ENCODE data around the gene ZNF415. TPM values are rescaled to one million over a fixed set of nuclear protein-coding genes. Genes with fewer than 3 reads are reported as not detected.

The ZNF415 gene
- total RNA-seq (13.0 TPM), polyA plus RNA-seq (ENCODE audit: insufficient read depth in 1 of 8, insufficient read length in 8 of 8, low replicate concordance in 1 of 8) (10 to 100 TPM in 6 of 8 donors, 1 to 10 TPM in 2; 9.2 to 13.4 (median 12.3) TPM)
- long read RNA-seq, donor 1, partial matches to known transcripts = 0 of 1 reads
- long read RNA-seq, donor 1, other reads (novel, unspliced or antisense) = 0 of 1 reads
- long read RNA-seq, donor 2 = 0 reads
- long read RNA-seq, donor 3 = 0 reads
- long read RNA-seq, donor 4, partial matches to known transcripts = 0 of 2 reads
- long read RNA-seq, donor 4, other reads (novel, unspliced or antisense) = 0 of 2 reads
- long read RNA-seq, donor 5, partial matches to known transcripts = 0 of 6 reads
- long read RNA-seq, donor 5, other reads (novel, unspliced or antisense) = 0 of 6 reads
- long read RNA-seq, donor 6, partial matches to known transcripts = 0 of 4 reads
- long read RNA-seq, donor 6, other reads (novel, unspliced or antisense) = 0 of 4 reads
- long read RNA-seq, donor 7, partial matches to known transcripts = 0 of 4 reads
- long read RNA-seq, donor 7, other reads (novel, unspliced or antisense) = 0 of 4 reads
- long read RNA-seq, donor 8, partial matches to known transcripts = 0 of 3 reads
- long read RNA-seq, donor 8, other reads (novel, unspliced or antisense) = 0 of 3 reads
- long read RNA-seq, donor 9, partial matches to known transcripts = 0 of 3 reads
- long read RNA-seq, donor 9, other reads (novel, unspliced or antisense) = 0 of 3 reads
- long read RNA-seq, donor 10, partial matches to known transcripts = 0 of 3 reads
- long read RNA-seq, donor 10, other reads (novel, unspliced or antisense) = 0 of 3 reads
- long read RNA-seq, donor 11, partial matches to known transcripts = 0 of 2 reads
- long read RNA-seq, donor 11, other reads (novel, unspliced or antisense) = 0 of 2 reads

- peak; percentile 94 for DNase-seq
- H3K4me3 ChIP-seq (ENCODE audit: low read length) = peak within 1 kb of the TSS; percentile 90
- H3K36me3 ChIP-seq (ENCODE audit: control insufficient read depth, insufficient read depth, low read length) = peaks cover 9% of the 10 kb centered on the region
- peak within 1 kb of the TSS; percentile 86 for H3K27ac ChIP-seq (ENCODE audit: low read length)
- no peaks in the 10 kb centered on the region for H3K27me3 ChIP-seq (ENCODE audit: control insufficient read depth, insufficient read depth, low read length)
- peaks cover 8% of the 10 kb centered on the region for H3K4me1 ChIP-seq (ENCODE audit: control insufficient read depth, insufficient read depth, low read length)
- under 1% methylated on average over 47 of the region's 51 CpGs for WGBS (ENCODE audit: insufficient coverage)
- no peaks in the 10 kb centered on the region for H3K9me3 ChIP-seq (replicated peaks; ENCODE audit: control insufficient read depth, low read depth, low read length)
Measured at GRCh38 chr19:53132141-53132991, at the start of gene ZNF415. TSS of gene ZNF415 (minus strand) at chr19:53132910. CDS start at chr19:53122676, 10,234 bp downstream.

- H3K27ac ChIP-seq (ENCODE audit: low read length) = no peak overlapping the region
- no peak overlapping the region for H3K4me3 ChIP-seq (ENCODE audit: low read length)
- no peaks in the 10 kb centered on the region for H3K4me1 ChIP-seq (ENCODE audit: control insufficient read depth, insufficient read depth, low read length)
- H3K9me3 ChIP-seq (replicated peaks; ENCODE audit: control insufficient read depth, low read depth, low read length) = no peaks in the 10 kb centered on the region
- H3K27me3 ChIP-seq (ENCODE audit: control insufficient read depth, insufficient read depth, low read length) = no peaks in the 10 kb centered on the region
- peaks cover 7% of the 10 kb centered on the region for H3K36me3 ChIP-seq (ENCODE audit: control insufficient read depth, insufficient read depth, low read length)
- DNase-seq = no peak
- WGBS (ENCODE audit: insufficient coverage) = 86% methylated on average over 8 of the region's 10 CpGs
Measured at GRCh38 chr19:53182202-53182601, 49.5 kb upstream of the ZNF415 start.

GRCh38 chr19:53177986-53178385, 45.3 kb upstream of the ZNF415 start:
- H3K9me3 ChIP-seq (replicated peaks; ENCODE audit: control insufficient read depth, low read depth, low read length) = no peaks in the 10 kb centered on the region
- H3K4me3 ChIP-seq (ENCODE audit: low read length) = no peak overlapping the region
- DNase-seq = no peak
- H3K36me3 ChIP-seq (ENCODE audit: control insufficient read depth, insufficient read depth, low read length) = peaks cover 5% of the 10 kb centered on the region
- H3K27me3 ChIP-seq (ENCODE audit: control insufficient read depth, insufficient read depth, low read length) = no peaks in the 10 kb centered on the region
- no peaks in the 10 kb centered on the region for H3K4me1 ChIP-seq (ENCODE audit: control insufficient read depth, insufficient read depth, low read length)
- no peak overlapping the region for H3K27ac ChIP-seq (ENCODE audit: low read length)
- WGBS (ENCODE audit: insufficient coverage) = 93% methylated on average over 2 of the region's 5 CpGs

- Histone ChIP-seq H3K36me3 (ENCODE audit: control insufficient read depth, insufficient read depth, low read length) (no peaks in the 10 kb centered on the region), H3K27me3 (ENCODE audit: control insufficient read depth, insufficient read depth, low read length) (no peaks in the 10 kb centered on the region), H3K4me1 (ENCODE audit: control insufficient read depth, insufficient read depth, low read length) (no peaks in the 10 kb centered on the region), H3K4me3 (ENCODE audit: low read length) (no peak overlapping the region), H3K9me3 (replicated peaks; ENCODE audit: control insufficient read depth, low read depth, low read length) (peaks cover 6% of the 10 kb centered on the region), H3K27ac (ENCODE audit: low read length) (no peak overlapping the region)
- WGBS (ENCODE audit: insufficient coverage) = no CpG with 5 or more reads among the region's 4 CpGs
- DNase-seq = no peak
Measured at GRCh38 chr19:53172889-53173288, 40.2 kb upstream of the ZNF415 start.

GRCh38 chr19:53165691-53166091, 33.0 kb upstream of the ZNF415 start:
- Histone ChIP-seq H3K27ac (ENCODE audit: low read length) (no peak overlapping the region), H3K27me3 (ENCODE audit: control insufficient read depth, insufficient read depth, low read length) (no peaks in the 10 kb centered on the region), H3K9me3 (replicated peaks; ENCODE audit: control insufficient read depth, low read depth, low read length) (peaks cover 32% of the 10 kb centered on the region), H3K4me3 (ENCODE audit: low read length) (no peak overlapping the region), H3K4me1 (ENCODE audit: control insufficient read depth, insufficient read depth, low read length) (no peaks in the 10 kb centered on the region), H3K36me3 (ENCODE audit: control insufficient read depth, insufficient read depth, low read length) (peaks cover 8% of the 10 kb centered on the region)
- no peak for DNase-seq
- no CpG with 5 or more reads among the region's 3 CpGs for WGBS (ENCODE audit: insufficient coverage)

- no peak for DNase-seq
- WGBS (ENCODE audit: insufficient coverage) = 63% methylated on average over 3 of the region's 3 CpGs
- Histone ChIP-seq H3K4me1 (ENCODE audit: control insufficient read depth, insufficient read depth, low read length) (peaks cover 11% of the 10 kb centered on the region), H3K27me3 (ENCODE audit: control insufficient read depth, insufficient read depth, low read length) (no peaks in the 10 kb centered on the region), H3K36me3 (ENCODE audit: control insufficient read depth, insufficient read depth, low read length) (peaks cover 8% of the 10 kb centered on the region), H3K4me3 (ENCODE audit: low read length) (no peak overlapping the region), H3K27ac (ENCODE audit: low read length) (no peak overlapping the region), H3K9me3 (replicated peaks; ENCODE audit: control insufficient read depth, low read depth, low read length) (peaks cover 23% of the 10 kb centered on the region)
Measured at GRCh38 chr19:53161123-53161522, 28.4 kb upstream of the ZNF415 start.

GRCh38 chr19:53160350-53160749, 27.6 kb upstream of the ZNF415 start:
- DNase-seq = no peak
- H3K4me3 ChIP-seq (ENCODE audit: low read length) = no peak overlapping the region
- H3K27me3 ChIP-seq (ENCODE audit: control insufficient read depth, insufficient read depth, low read length) = no peaks in the 10 kb centered on the region
- no CpG with 5 or more reads among the region's 3 CpGs for WGBS (ENCODE audit: insufficient coverage)
- no peak overlapping the region for H3K27ac ChIP-seq (ENCODE audit: low read length)
- H3K4me1 ChIP-seq (ENCODE audit: control insufficient read depth, insufficient read depth, low read length) = peaks cover 11% of the 10 kb centered on the region
- peaks cover 16% of the 10 kb centered on the region for H3K9me3 ChIP-seq (replicated peaks; ENCODE audit: control insufficient read depth, low read depth, low read length)
- H3K36me3 ChIP-seq (ENCODE audit: control insufficient read depth, insufficient read depth, low read length) = peaks cover 2% of the 10 kb centered on the region

- no peaks in the 10 kb centered on the region for H3K27me3 ChIP-seq (ENCODE audit: control insufficient read depth, insufficient read depth, low read length)
- WGBS (ENCODE audit: insufficient coverage) = under 1% methylated on average over 35 of the region's 41 CpGs
- H3K27ac ChIP-seq (ENCODE audit: low read length) = peak overlapping the region; percentile 57
- H3K4me1 ChIP-seq (ENCODE audit: control insufficient read depth, insufficient read depth, low read length) = peaks cover 11% of the 10 kb centered on the region
- DNase-seq = peak; percentile 55
- peak overlapping the region; percentile 68 for H3K4me3 ChIP-seq (ENCODE audit: low read length)
- peaks cover 4% of the 10 kb centered on the region for H3K9me3 ChIP-seq (replicated peaks; ENCODE audit: control insufficient read depth, low read depth, low read length)
- peaks cover 8% of the 10 kb centered on the region for H3K36me3 ChIP-seq (ENCODE audit: control insufficient read depth, insufficient read depth, low read length)
Measured at GRCh38 chr19:53158119-53158656, 25.5 kb upstream of the ZNF415 start.

- DNase-seq = peak; percentile 45
- peaks cover 4% of the 10 kb centered on the region for H3K9me3 ChIP-seq (replicated peaks; ENCODE audit: control insufficient read depth, low read depth, low read length)
- H3K4me1 ChIP-seq (ENCODE audit: control insufficient read depth, insufficient read depth, low read length) = peaks cover 11% of the 10 kb centered on the region
- peak overlapping the region; percentile 57 for H3K27ac ChIP-seq (ENCODE audit: low read length)
- no peaks in the 10 kb centered on the region for H3K27me3 ChIP-seq (ENCODE audit: control insufficient read depth, insufficient read depth, low read length)
- H3K36me3 ChIP-seq (ENCODE audit: control insufficient read depth, insufficient read depth, low read length) = peaks cover 8% of the 10 kb centered on the region
- WGBS (ENCODE audit: insufficient coverage) = 10% methylated on average over 7 of the region's 7 CpGs
- peak overlapping the region; percentile 68 for H3K4me3 ChIP-seq (ENCODE audit: low read length)
Measured at GRCh38 chr19:53157626-53158025, 24.9 kb upstream of the ZNF415 start.
